Astrocyte (in vitro differentiated cells and primary cell): ENCODE measurements around the gene SHC3. TPM values are rescaled to one million over a fixed set of nuclear protein-coding genes. Genes with fewer than 3 reads are reported as not detected.

Experiments used
- DNase-seq: peaks from one replicate; pipeline ENCODE4 v3.0.0-alpha.2; 2010; ENCODE audit warnings: low read depth
- FAIRE-seq: peaks from 2 replicates; lab custom pipeline; 2011; peaks lifted over from hg19 to GRCh38; lab: Jason Lieb, UNC
- H2AFZ ChIP-seq: 2 replicates; pipeline ENCODE4 v1.6.0; 2012; ENCODE audit warnings: low read depth, low read length, inconsistent platforms
- H3K27ac ChIP-seq: 2 replicates; pipeline ENCODE4 v1.5.1; 2011; ENCODE audit warnings: low read depth, low read length, inconsistent platforms
- H3K27me3 ChIP-seq: 2 replicates; pipeline ENCODE4 v1.6.0; 2011; ENCODE audit warnings: low read length, inconsistent platforms; ENCODE audit not compliant: insufficient read depth
- H3K36me3 ChIP-seq: 2 replicates; pipeline ENCODE4 v1.5.1; 2011; ENCODE audit warnings: low read length, inconsistent platforms; ENCODE audit not compliant: insufficient read depth
- H3K4me1 ChIP-seq: 2 replicates; pipeline ENCODE4 v1.5.1; 2011; ENCODE audit warnings: low read length, inconsistent platforms; ENCODE audit not compliant: insufficient read depth
- H3K4me2 ChIP-seq: 2 replicates; pipeline ENCODE4 v1.6.0; 2012; ENCODE audit warnings: low read length, inconsistent platforms
- H3K4me3 ChIP-seq: 2 replicates; pipeline ENCODE4 v1.5.1; 2011; ENCODE audit warnings: low read depth, mild to moderate bottlenecking, low read length, inconsistent platforms; ENCODE audit not compliant: insufficient read depth
- H3K79me2 ChIP-seq: 2 replicates; pipeline ENCODE4 v1.6.0; 2012; ENCODE audit warnings: mild to moderate bottlenecking, low read length, inconsistent platforms; ENCODE audit not compliant: insufficient read depth
- H3K9ac ChIP-seq: 2 replicates; pipeline ENCODE4 v1.6.0; 2012; ENCODE audit warnings: mild to moderate bottlenecking, low read length, inconsistent platforms
- H3K9me3 ChIP-seq: 2 replicates; pipeline ENCODE4 v1.5.1; 2012; ENCODE audit warnings: low read depth, mild to moderate bottlenecking, low read length, inconsistent platforms; ENCODE audit not compliant: insufficient read depth
- H4K20me1 ChIP-seq: 2 replicates; pipeline ENCODE4 v1.6.0; 2012; ENCODE audit warnings: low read length, inconsistent platforms; ENCODE audit not compliant: insufficient read depth
- H3K27ac Mint-ChIP-seq: one replicate; pipeline ENCODE4 v1.8.0; 2021; ENCODE audit warnings: mild to moderate bottlenecking, mixed read lengths; ENCODE audit not compliant: unreplicated experiment
- H3K27me3 Mint-ChIP-seq: one replicate; pipeline ENCODE4 v1.8.0; 2021; ENCODE audit warnings: low read depth, mixed read lengths; ENCODE audit not compliant: unreplicated experiment
- H3K36me3 Mint-ChIP-seq: one replicate; pipeline ENCODE4 v1.8.0; 2021; ENCODE audit warnings: low read depth, mixed read lengths; ENCODE audit not compliant: unreplicated experiment
- H3K4me1 Mint-ChIP-seq: one replicate; pipeline ENCODE4 v1.8.0; 2021; ENCODE audit warnings: low read depth, mixed read lengths; ENCODE audit not compliant: unreplicated experiment
- H3K4me3 Mint-ChIP-seq: one replicate; pipeline ENCODE4 v1.8.0; 2021; ENCODE audit warnings: mild to moderate bottlenecking, moderate library complexity, mixed read lengths; ENCODE audit not compliant: unreplicated experiment
- H3K9me3 Mint-ChIP-seq: one replicate; pipeline ENCODE4 v1.8.0; 2021; ENCODE audit warnings: mild to moderate bottlenecking, mixed read lengths; ENCODE audit not compliant: unreplicated experiment
- CTCF ChIP-seq: IDR thresholded peaks from 2 replicates; pipeline ENCODE4 v1.5.1; 2011; ENCODE audit warnings: low read depth, mild to moderate bottlenecking, inconsistent platforms, low read length, moderate library complexity; ENCODE audit not compliant: insufficient read depth
- EZH2 ChIP-seq: IDR thresholded peaks from 2 replicates; pipeline ENCODE4 v1.6.1; 2012; ENCODE audit warnings: mild to moderate bottlenecking, low read length, inconsistent platforms; ENCODE audit not compliant: insufficient read depth
- total RNA-seq: library from RNA; stranded (reverse); gene quantifications from 2 replicates; pipeline ENCODE4 v1.2.1, GENCODE V29; 2021

Gene SHC3
- total RNA-seq, 1 donor from 2014 or later: 4.6 TPM

GRCh38 chr9:89009546-89009840 is 169.1 kb downstream of the SHC3 start:
- Histone ChIP-seq H3K4me2 (no peak overlapping the region), H3K36me3 (peaks cover 5% of the 10 kb centered on the region), H3K4me1 (peaks cover 10% of the 10 kb centered on the region), H3K27ac (no peak overlapping the region), H3K4me3 (no peak overlapping the region), H3K9ac (no peak overlapping the region), H3K9me3 (no peaks in the 10 kb centered on the region), H2AFZ (no peak overlapping the region), H4K20me1 (peaks cover 15% of the 10 kb centered on the region), H3K79me2 (no peaks in the 10 kb centered on the region), H3K27me3 (no peaks in the 10 kb centered on the region)
- H3K4me1 Mint-ChIP-seq: peaks cover 7% of the 10 kb centered on the region
- DNase-seq: no peak
- H3K36me3 Mint-ChIP-seq: peaks cover 10% of the 10 kb centered on the region
- TF ChIP-seq EZH2 (no peak), CTCF (no peak)
- no peak overlapping the region for H3K27ac Mint-ChIP-seq
- no peak overlapping the region for H3K4me3 Mint-ChIP-seq
- no peak for FAIRE-seq
- peaks cover 3% of the 10 kb centered on the region for H3K27me3 Mint-ChIP-seq
- no peaks in the 10 kb centered on the region for H3K9me3 Mint-ChIP-seq

GRCh38 chr9:89008744-89009545 is 169.7 kb downstream of the SHC3 start:
- no peaks in the 10 kb centered on the region for H3K9me3 Mint-ChIP-seq
- no peak overlapping the region for H3K27ac Mint-ChIP-seq
- H3K4me3 ChIP-seq: no peak overlapping the region
- no peak for FAIRE-seq
- peaks cover 14% of the 10 kb centered on the region for H4K20me1 ChIP-seq
- peaks cover 7% of the 10 kb centered on the region for H3K4me1 Mint-ChIP-seq
- H3K4me1 ChIP-seq: peaks cover 10% of the 10 kb centered on the region
- peaks cover 3% of the 10 kb centered on the region for H3K27me3 Mint-ChIP-seq
- H3K4me3 Mint-ChIP-seq: no peak overlapping the region
- no peak overlapping the region for H2AFZ ChIP-seq
- no peaks in the 10 kb centered on the region for H3K79me2 ChIP-seq
- peaks cover 8% of the 10 kb centered on the region for H3K36me3 Mint-ChIP-seq
- H3K27me3 ChIP-seq: no peaks in the 10 kb centered on the region
- TF ChIP-seq CTCF (no peak), EZH2 (no peak)
- no peak overlapping the region for H3K4me2 ChIP-seq
- H3K36me3 ChIP-seq: peaks cover 5% of the 10 kb centered on the region
- DNase-seq: no peak
- no peak overlapping the region for H3K9ac ChIP-seq
- no peaks in the 10 kb centered on the region for H3K9me3 ChIP-seq
- H3K27ac ChIP-seq: no peak overlapping the region

- H3K4me3 ChIP-seq: no peak overlapping the region
- H3K36me3 Mint-ChIP-seq: peaks cover 8% of the 10 kb centered on the region
Observed at GRCh38 chr9:89008055-89008743, 170.4 kb downstream of the SHC3 start.

More at GRCh38 chr9:89008055-89008743, 170.4 kb downstream of the SHC3 start:
- DNase-seq (no peak), FAIRE-seq (no peak)
- Histone ChIP-seq H3K27ac (no peak overlapping the region), H3K4me1 (peaks cover 10% of the 10 kb centered on the region), H3K79me2 (no peaks in the 10 kb centered on the region), H3K27me3 (no peaks in the 10 kb centered on the region), H4K20me1 (peaks cover 14% of the 10 kb centered on the region), H3K9ac (no peak overlapping the region), H3K36me3 (peaks cover 10% of the 10 kb centered on the region), H3K4me2 (no peak overlapping the region), H2AFZ (no peak overlapping the region), H3K9me3 (no peaks in the 10 kb centered on the region)
- H3K4me1 Mint-ChIP-seq: peaks cover 7% of the 10 kb centered on the region
- H3K9me3 Mint-ChIP-seq: no peaks in the 10 kb centered on the region
- H3K27ac Mint-ChIP-seq: no peak overlapping the region
- TF ChIP-seq CTCF (no peak), EZH2 (no peak)
- H3K4me3 Mint-ChIP-seq: no peak overlapping the region
- H3K27me3 Mint-ChIP-seq: no peaks in the 10 kb centered on the region
